ENCODE results near the gene OGFOD2.
"Not testable (repeated sequence)": the region's sequence is repeated elsewhere in the genome, so short reads cannot be mapped to it uniquely, and the experiment has no call there.

Gene OGFOD2

GRCh38 chr12:123005081-123005626, 30.1 kb downstream of the OGFOD2 start:
- DNase-seq, result no peak

- DNase-seq, result peak; percentile 30
These were observed 31.9 kb downstream of the OGFOD2 start for GRCh38 chr12:123006977-123007376.

- no peak for DNase-seq
These were observed 35.1 kb downstream of the OGFOD2 start for GRCh38 chr12:123010110-123010509.

GRCh38 chr12:123010681-123011080, 35.6 kb downstream of the OGFOD2 start:
- DNase-seq, result no peak

GRCh38 chr12:123011701-123012100, 36.7 kb downstream of the OGFOD2 start:
- no peak for DNase-seq

GRCh38 chr12:123013185-123014095, 38.4 kb downstream of the OGFOD2 start:
- DNase-seq, result no peak

GRCh38 chr12:123014473-123014872, 39.4 kb downstream of the OGFOD2 start:
- not testable (repeated sequence) for DNase-seq

- DNase-seq, result no peak
These were observed 42.7 kb downstream of the OGFOD2 start for GRCh38 chr12:123017753-123018152.

GRCh38 chr12:123019841-123020138, 44.7 kb downstream of the OGFOD2 start:
- DNase-seq, result no peak

- no peak for DNase-seq
These were observed 46.9 kb downstream of the OGFOD2 start for GRCh38 chr12:123021688-123022604.

GRCh38 chr12:123022846-123023245, 47.8 kb downstream of the OGFOD2 start:
- DNase-seq, result no peak

- peak; percentile 29 for DNase-seq
These were observed 49.9 kb downstream of the OGFOD2 start for GRCh38 chr12:123024819-123025391.

GRCh38 chr12:123026094-123026853, 51.2 kb downstream of the OGFOD2 start:
- DNase-seq, result no peak

- DNase-seq, result no peak
These were observed 52.8 kb downstream of the OGFOD2 start for GRCh38 chr12:123027726-123028445.

- DNase-seq, result no peak
These were observed 53.4 kb downstream of the OGFOD2 start for GRCh38 chr12:123028475-123028874.

- no peak for DNase-seq
These were observed 54.5 kb downstream of the OGFOD2 start for GRCh38 chr12:123029550-123029949.
